HepG2 (cell line): ENCODE data around the gene VPS13D. TPM values are rescaled to one million over a fixed set of nuclear protein-coding genes. Genes with fewer than 3 reads are reported as not detected.

Experiments
- ATAC-seq: fragments of 200-7000 bp; cut with Tn5 transposase; 3 replicates; pipeline ENCODE4 v1.9.1; 2020; ENCODE audit warnings: mild to moderate bottlenecking, moderate library complexity
- BruUV-seq: library from RNA; stranded (reverse); fragments of 400-500 nt; replicated peaks from 2 replicates; lab custom pipeline; 2021; lab: Mats Ljungman, UMichigan
- CTCF ChIA-PET: fragments of 300-600 bp; formaldehyde crosslinking; extraction: SDS; loops from one replicate; lab custom pipeline; 2021; ENCODE audit warnings: low total read pairs, inconsistent platforms, low intra/inter-chr PET ratio; lab: Yijun Ruan, JAX
- POLR2A ChIA-PET: fragments of 350-600 bp; sonication (Branson Sonifier 250); formaldehyde crosslinking; loops from one replicate; lab custom pipeline; 2020; ENCODE audit warnings: antibody characterized with exemption, inconsistent platforms; lab: Yijun Ruan, JAX
- DNase-seq: peaks from one replicate; pipeline ENCODE4 v3.0.0-alpha.2; 2015; ENCODE audit warnings: low spot score
- FAIRE-seq: peaks from 3 replicates; lab custom pipeline; 2011; peaks lifted over from hg19 to GRCh38; lab: Jason Lieb, UNC
- H2AFZ ChIP-seq: one replicate; pipeline ENCODE4 v1.6.1; 2011; ENCODE audit warnings: low read length, inconsistent platforms
- H3K27ac ChIP-seq: fragments of 300-600 bp; 3 replicates; pipeline ENCODE4 v1.8.0; 2011; ENCODE audit warnings: mixed run types, mild to moderate bottlenecking, mixed read lengths, low read length, inconsistent platforms; ENCODE audit not compliant: insufficient read depth; ENCODE audit errors: extremely low read length
- H3K27me3 ChIP-seq, 2 experiments: fragments of 200-600 bp in 1 of 2; 2 replicates in 1 of 2; 3 replicates in 1 of 2; pipeline versions ENCODE4 v1.6.0 to v1.8.0; 2011; ENCODE audit warnings: low read length in 2 of 2, mild to moderate bottlenecking in 2 of 2, moderate library complexity in 2 of 2, inconsistent platforms in 1 of 2; ENCODE audit not compliant: insufficient read depth in 2 of 2, control insufficient read depth in 1 of 2
- H3K36me3 ChIP-seq, 2 experiments: fragments of 200-600 bp in 1 of 2; replicated peaks in 1 of 2; 2 replicates in 1 of 2; 3 replicates in 1 of 2; pipeline versions ENCODE4 v1.5.1 to v1.8.0; 2011; ENCODE audit warnings: low read length in 2 of 2, inconsistent platforms in 1 of 2; ENCODE audit not compliant: insufficient read depth in 2 of 2, control insufficient read depth in 1 of 2
- H3K4me1 ChIP-seq: 2 replicates; pipeline ENCODE4 v1.5.1; 2012; ENCODE audit warnings: low read length, inconsistent platforms; ENCODE audit not compliant: insufficient read depth
- H3K4me2 ChIP-seq: 2 replicates; pipeline ENCODE4 v1.6.0; 2011; ENCODE audit warnings: low read depth, low read length, inconsistent platforms
- H3K4me3 ChIP-seq, 3 experiments: fragments of 200-600 bp in 1 of 3; sonication (generic), shearing (Covaris generic) in 1 of 3; replicated peaks in 1 of 3; 2 replicates each; pipeline ENCODE4 v1.5.1; 2011 to 2016; ENCODE audit warnings: low read length in 3 of 3, inconsistent platforms in 2 of 3, low read depth in 2 of 3, mild to moderate bottlenecking in 2 of 3, control low read depth in 1 of 3, mixed read lengths in 1 of 3; ENCODE audit not compliant: insufficient read depth in 1 of 3
- H3K79me2 ChIP-seq: one replicate; pipeline ENCODE4 v1.6.1; 2011; ENCODE audit warnings: low read length, inconsistent platforms; ENCODE audit not compliant: insufficient read depth
- H3K9ac ChIP-seq: 2 replicates; pipeline ENCODE4 v1.6.0; 2011; ENCODE audit warnings: mild to moderate bottlenecking, low read depth, low read length, inconsistent platforms; ENCODE audit not compliant: insufficient read depth
- H3K9me3 ChIP-seq: 2 replicates; pipeline ENCODE4 v1.5.1; 2012; ENCODE audit warnings: mild to moderate bottlenecking, low read length
- H4K20me1 ChIP-seq: 2 replicates; pipeline ENCODE4 v1.6.0; 2011; ENCODE audit warnings: inconsistent platforms, mild to moderate bottlenecking, low read length, moderate library complexity; ENCODE audit not compliant: insufficient read depth
- ETV5 ChIP-seq: IDR thresholded peaks from 2 replicates; pipeline ENCODE4 v1.6.1; 2018; ENCODE audit warnings: missing biosample characterization, missing genetic modification reagents, inconsistent platforms, borderline replicate concordance
- IKZF1 ChIP-seq: fragments of 450-650 bp; IDR thresholded peaks from 2 replicates; pipeline ENCODE4 v1.7.1; 2016
- SOX13 ChIP-seq, 3 experiments: fragments of 450-650 bp in 1 of 3; sonication (generic) in 1 of 3; formaldehyde crosslinking in 1 of 3; IDR thresholded peaks in 2 of 3; conservative IDR thresholded peaks in 1 of 3; 2 replicates each; pipeline versions ENCODE4 v1.5.0 to v1.6.1; 2016 to 2020; ENCODE audit warnings: antibody characterized with exemption in 1 of 3, mild to moderate bottlenecking in 1 of 3, missing compliant biosample characterization in 1 of 3, missing genetic modification reagents in 1 of 3, moderate library complexity in 1 of 3
- TFAP4 ChIP-seq: sonication (generic); IDR thresholded peaks from 2 replicates; pipeline ENCODE4 v1.6.1; 2016; ENCODE audit warnings: low read depth, borderline replicate concordance
- ZBTB1 ChIP-seq: sonication (generic); formaldehyde crosslinking; IDR thresholded peaks from 2 replicates; pipeline ENCODE4 v1.4.0; 2020; ENCODE audit warnings: missing genetic modification reagents, borderline replicate concordance
- ZNF503 ChIP-seq: sonication (generic); formaldehyde crosslinking; IDR thresholded peaks from 2 replicates; pipeline ENCODE4 v1.4.0; 2020; ENCODE audit warnings: missing genetic modification reagents
- WGBS: methylation state at CpG from one replicate; pipeline ENCODE4 v1.1.6; 2017; ENCODE audit warnings: low lambda C conversion rate; 5-methylcytosine and 5-hydroxymethylcytosine counted together
- in situ Hi-C: cut with HindIII; loops from 2 replicates; pipeline ENCODE4 v1.10.0; 2017; ENCODE audit warnings: low pct_unique_long_range_greater_than_20kb; ENCODE audit not compliant: extremely low pct_ligation_motif_present
- intact Hi-C: fragments of 100-400 bp; cut with micrococcal nuclease; formaldehyde crosslinking; loops from one replicate; pipeline ENCODE4 v1.10.0; 2022; ENCODE audit not compliant: unreplicated experiment
- polyA plus RNA-seq, 8 experiments: library from polyadenylated mRNA; depleted of rRNA in 3 of 8; stranded (reverse) in 7 of 8; unstranded in 1 of 8; fragments of >200 nt; fragmentation: Illumina TruSeq in 4 of 8; extraction: Trizol in 4 of 8; gene quantifications; 2 replicates each; pipeline versions ENCODE4 v1.2.1 to v1.2.3, GENCODE V29; 2011 to 2016; ENCODE audit warnings: low read depth in 4 of 8, missing spikeins in 1 of 8, mixed read lengths in 1 of 8; ENCODE audit not compliant: insufficient read depth in 1 of 8
- total RNA-seq, 5 experiments: library from RNA; depleted of rRNA; stranded (reverse); fragments of >200 nt; fragmentation: Illumina TruSeq; extraction: Trizol; gene quantifications; 2 replicates each; pipeline ENCODE4 v1.2.3, GENCODE V29; 2016; ENCODE audit warnings: low read depth in 1 of 5
- TF ChIP-seq, protein P1 (sequence below): sonication (generic); formaldehyde crosslinking; IDR thresholded peaks from 2 replicates; pipeline ENCODE4 v1.4.0; 2020; ENCODE audit warnings: missing genetic modification reagents, borderline replicate concordance
- TF ChIP-seq, protein P2 (sequence below): sonication (generic); formaldehyde crosslinking; IDR thresholded peaks from 2 replicates; pipeline ENCODE4 v1.8.1; 2022; ENCODE audit warnings: mild to moderate bottlenecking, missing genetic modification reagents

VPS13D gene
- total and polyA plus RNA-seq, 2 of the 13 experiments (the other 11 are each of a cell fraction or from before 2014, with no cell fraction given) = 8.6 to 13.9 TPM

- TF ChIP-seq, protein P1, sequence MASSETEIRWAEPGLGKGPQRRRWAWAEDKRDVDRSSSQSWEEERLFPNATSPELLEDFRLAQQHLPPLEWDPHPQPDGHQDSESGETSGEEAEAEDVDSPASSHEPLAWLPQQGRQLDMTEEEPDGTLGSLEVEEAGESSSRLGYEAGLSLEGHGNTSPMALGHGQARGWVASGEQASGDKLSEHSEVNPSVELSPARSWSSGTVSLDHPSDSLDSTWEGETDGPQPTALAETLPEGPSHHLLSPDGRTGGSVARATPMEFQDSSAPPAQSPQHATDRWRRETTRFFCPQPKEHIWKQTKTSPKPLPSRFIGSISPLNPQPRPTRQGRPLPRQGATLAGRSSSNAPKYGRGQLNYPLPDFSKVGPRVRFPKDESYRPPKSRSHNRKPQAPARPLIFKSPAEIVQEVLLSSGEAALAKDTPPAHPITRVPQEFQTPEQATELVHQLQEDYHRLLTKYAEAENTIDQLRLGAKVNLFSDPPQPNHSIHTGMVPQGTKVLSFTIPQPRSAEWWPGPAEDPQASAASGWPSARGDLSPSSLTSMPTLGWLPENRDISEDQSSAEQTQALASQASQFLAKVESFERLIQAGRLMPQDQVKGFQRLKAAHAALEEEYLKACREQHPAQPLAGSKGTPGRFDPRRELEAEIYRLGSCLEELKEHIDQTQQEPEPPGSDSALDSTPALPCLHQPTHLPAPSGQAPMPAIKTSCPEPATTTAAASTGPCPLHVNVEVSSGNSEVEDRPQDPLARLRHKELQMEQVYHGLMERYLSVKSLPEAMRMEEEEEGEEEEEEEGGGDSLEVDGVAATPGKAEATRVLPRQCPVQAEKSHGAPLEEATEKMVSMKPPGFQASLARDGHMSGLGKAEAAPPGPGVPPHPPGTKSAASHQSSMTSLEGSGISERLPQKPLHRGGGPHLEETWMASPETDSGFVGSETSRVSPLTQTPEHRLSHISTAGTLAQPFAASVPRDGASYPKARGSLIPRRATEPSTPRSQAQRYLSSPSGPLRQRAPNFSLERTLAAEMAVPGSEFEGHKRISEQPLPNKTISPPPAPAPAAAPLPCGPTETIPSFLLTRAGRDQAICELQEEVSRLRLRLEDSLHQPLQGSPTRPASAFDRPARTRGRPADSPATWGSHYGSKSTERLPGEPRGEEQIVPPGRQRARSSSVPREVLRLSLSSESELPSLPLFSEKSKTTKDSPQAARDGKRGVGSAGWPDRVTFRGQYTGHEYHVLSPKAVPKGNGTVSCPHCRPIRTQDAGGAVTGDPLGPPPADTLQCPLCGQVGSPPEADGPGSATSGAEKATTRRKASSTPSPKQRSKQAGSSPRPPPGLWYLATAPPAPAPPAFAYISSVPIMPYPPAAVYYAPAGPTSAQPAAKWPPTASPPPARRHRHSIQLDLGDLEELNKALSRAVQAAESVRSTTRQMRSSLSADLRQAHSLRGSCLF (CRISPR knock-in tag) = no peak
- TF ChIP-seq ZBTB1 (CRISPR knock-in tag) (no peak), ETV5 (no peak), ZNF503 (CRISPR knock-in tag) (no peak)
Observed at GRCh38 chr1:12335815-12336214, 106.0 kb downstream of the VPS13D start (continued).

GRCh38 chr1:12336413-12336812 lies 106.6 kb downstream of the VPS13D start:
- Histone ChIP-seq H3K9me3 (no peaks in the 10 kb centered on the region), H3K79me2 (no peaks in the 10 kb centered on the region), H3K9ac (no peak overlapping the region), H3K4me1 (peaks cover 33% of the 10 kb centered on the region), H3K27ac (no peak overlapping the region), H4K20me1 (no peaks in the 10 kb centered on the region), H3K4me2 (no peak overlapping the region), H3K27me3 (no peaks in the 10 kb centered on the region), H3K36me3 (peaks cover 2 to 15% of the 10 kb centered on the region in 2 experiments; a peak in 1 of 5 replicates), H3K4me3 (no peak overlapping the region), H2AFZ (no peak overlapping the region)
- no peak for FAIRE-seq
- DNase-seq = no peak
- no peak for ATAC-seq
- BruUV-seq = no TSS peak
- ChIA-PET CTCF (no interaction called here), POLR2A (interaction anchor here (1.0 to 1.4 kb wide), 4 partner anchors 44 to 282 kb away, joined by 3 to 6 read pairs (median 4); no protein-coding TSS in a partner anchor)
- 94% methylated on average over 1 of the region's 1 CpG for WGBS
- in situ Hi-C loops (no loop called here), intact Hi-C loops (loop anchor here (10.0 kb wide), 1 partner anchor 68 kb away; no protein-coding TSS in a partner anchor)
- no peak for TF ChIP-seq SOX13 (IDR thresholded peaks at IDR 0.05)
- 0 out of 4 replicates have a peak, but pooled peaks of 1 of the 2 experiments have one; percentile 43 for TF ChIP-seq SOX13 (CRISPR knock-in tag; conservative IDR thresholded peaks at IDR 0.05 in 1 of 2, IDR thresholded peaks at IDR 0.05 in 1 of 2)
- TF ChIP-seq, protein P2, sequence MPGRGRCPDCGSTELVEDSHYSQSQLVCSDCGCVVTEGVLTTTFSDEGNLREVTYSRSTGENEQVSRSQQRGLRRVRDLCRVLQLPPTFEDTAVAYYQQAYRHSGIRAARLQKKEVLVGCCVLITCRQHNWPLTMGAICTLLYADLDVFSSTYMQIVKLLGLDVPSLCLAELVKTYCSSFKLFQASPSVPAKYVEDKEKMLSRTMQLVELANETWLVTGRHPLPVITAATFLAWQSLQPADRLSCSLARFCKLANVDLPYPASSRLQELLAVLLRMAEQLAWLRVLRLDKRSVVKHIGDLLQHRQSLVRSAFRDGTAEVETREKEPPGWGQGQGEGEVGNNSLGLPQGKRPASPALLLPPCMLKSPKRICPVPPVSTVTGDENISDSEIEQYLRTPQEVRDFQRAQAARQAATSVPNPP = no peak
- peak; percentile 31; the same call in 1 of the 2 replicates for TF ChIP-seq TFAP4
- TF ChIP-seq IKZF1 = no peak
